Coronary artery (tissue), 2 donors: Measurements from ENCODE around the gene ZDHHC14.
"Not testable (repeated sequence)": the region's sequence is repeated elsewhere in the genome, so short reads cannot be mapped to it uniquely, and the experiment has no call there.

Experiments
- DNase-seq: peaks from one replicate; pipeline ENCODE4 v3.0.0-alpha.2; 2017; ENCODE audit warnings: low spot score
- H3K27ac ChIP-seq, 2 donors: fragments of 200-600 bp; sonication (generic); one replicate each; pipeline ENCODE4 v1.5.1; 2016 to 2019
- H3K4me3 ChIP-seq: fragments of 200-600 bp; sonication (generic); 2 replicates; pipeline ENCODE4 v1.5.1; 2016; ENCODE audit warnings: mild to moderate bottlenecking, moderate library complexity
- TF ChIP-seq, protein P1 (sequence below): fragments of 200-600 bp; sonication (generic); IDR thresholded peaks from one replicate; pipeline ENCODE4 v1.5.1; 2019; ENCODE audit warnings: antibody characterized with exemption

The ZDHHC14 gene

DNA sequence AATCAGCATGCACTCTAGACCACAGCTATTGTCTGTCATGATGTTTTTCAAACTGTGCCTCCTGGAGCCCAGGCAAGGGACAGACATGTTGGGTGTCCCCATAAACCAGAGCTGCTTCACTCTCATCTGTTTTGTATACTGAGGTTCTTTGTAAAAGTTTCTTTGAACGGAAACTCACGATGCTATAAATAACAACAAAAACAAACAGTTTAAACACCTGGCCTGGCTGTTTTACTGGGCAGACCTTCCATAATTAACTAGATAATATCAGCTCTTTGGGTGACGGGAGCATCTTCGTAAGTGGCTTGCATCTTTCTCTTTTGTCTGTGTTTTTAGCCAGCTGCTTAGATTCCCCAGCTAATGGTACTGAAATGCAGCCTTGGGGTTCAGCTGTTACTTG, 190.3 kb downstream of the ZDHHC14 start:
- TF ChIP-seq, protein P1, sequence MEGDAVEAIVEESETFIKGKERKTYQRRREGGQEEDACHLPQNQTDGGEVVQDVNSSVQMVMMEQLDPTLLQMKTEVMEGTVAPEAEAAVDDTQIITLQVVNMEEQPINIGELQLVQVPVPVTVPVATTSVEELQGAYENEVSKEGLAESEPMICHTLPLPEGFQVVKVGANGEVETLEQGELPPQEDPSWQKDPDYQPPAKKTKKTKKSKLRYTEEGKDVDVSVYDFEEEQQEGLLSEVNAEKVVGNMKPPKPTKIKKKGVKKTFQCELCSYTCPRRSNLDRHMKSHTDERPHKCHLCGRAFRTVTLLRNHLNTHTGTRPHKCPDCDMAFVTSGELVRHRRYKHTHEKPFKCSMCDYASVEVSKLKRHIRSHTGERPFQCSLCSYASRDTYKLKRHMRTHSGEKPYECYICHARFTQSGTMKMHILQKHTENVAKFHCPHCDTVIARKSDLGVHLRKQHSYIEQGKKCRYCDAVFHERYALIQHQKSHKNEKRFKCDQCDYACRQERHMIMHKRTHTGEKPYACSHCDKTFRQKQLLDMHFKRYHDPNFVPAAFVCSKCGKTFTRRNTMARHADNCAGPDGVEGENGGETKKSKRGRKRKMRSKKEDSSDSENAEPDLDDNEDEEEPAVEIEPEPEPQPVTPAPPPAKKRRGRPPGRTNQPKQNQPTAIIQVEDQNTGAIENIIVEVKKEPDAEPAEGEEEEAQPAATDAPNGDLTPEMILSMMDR = no peak
- Histone ChIP-seq H3K27ac (no peak overlapping the region), H3K4me3 (no peak overlapping the region)
- no peak for DNase-seq

DNA sequence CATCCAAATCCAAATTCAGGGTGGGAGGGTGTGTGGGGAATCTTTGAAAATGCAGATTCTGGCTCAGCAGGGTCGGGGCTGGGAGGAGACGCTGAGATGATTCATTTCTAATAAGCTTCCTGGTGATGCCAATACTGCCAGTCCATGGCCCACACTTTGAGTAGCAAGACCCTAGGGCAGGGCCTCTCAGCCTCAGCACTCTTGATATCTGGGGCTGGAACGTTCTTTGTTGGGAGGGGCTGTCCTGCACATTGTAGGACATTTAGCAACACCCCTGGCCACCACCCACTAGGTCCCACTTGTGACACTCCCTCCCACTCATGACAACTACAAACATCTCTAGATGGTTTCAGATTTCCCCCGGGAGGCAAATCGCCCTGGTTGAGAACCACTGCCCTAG, 191.0 kb downstream of the ZDHHC14 start:
- H3K27ac ChIP-seq = no peak overlapping the region
- TF ChIP-seq, protein P1 = no peak
- no peak for DNase-seq
- H3K4me3 ChIP-seq = no peak overlapping the region

DNA sequence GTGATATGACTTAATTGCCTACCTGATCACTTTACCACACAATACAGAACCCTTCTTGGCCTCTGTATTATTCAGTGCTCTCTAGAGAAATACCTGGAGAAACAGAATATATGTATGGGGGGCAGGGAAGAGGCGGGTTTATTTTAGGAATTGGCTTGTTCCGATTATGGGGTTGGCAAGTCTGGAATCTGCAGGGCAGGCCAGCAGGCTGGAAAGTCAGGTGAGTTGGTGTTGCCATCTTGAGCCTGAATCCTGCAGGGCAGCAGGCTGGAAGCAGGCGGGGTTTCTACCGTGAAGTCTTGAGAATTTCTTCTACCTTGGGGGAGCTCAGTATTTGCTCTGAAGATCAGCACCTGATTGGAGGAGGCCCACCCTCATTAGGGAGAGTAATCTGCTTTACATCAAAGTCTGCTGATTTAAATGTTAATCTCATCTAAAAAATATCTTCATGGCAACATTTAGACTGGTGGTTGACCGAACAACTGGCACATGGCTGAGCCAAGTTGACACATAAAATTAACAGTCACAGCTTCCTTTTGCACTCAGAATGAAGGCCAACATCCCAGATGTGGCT, 193.9 kb downstream of the ZDHHC14 start:
- TF ChIP-seq, protein P1 = no peak
- H3K27ac ChIP-seq = no peak overlapping the region
- H3K4me3 ChIP-seq = no peak overlapping the region
- no peak for DNase-seq

- Histone ChIP-seq H3K4me3 (no peak overlapping the region), H3K27ac (no peak overlapping the region)
- no peak for DNase-seq
- TF ChIP-seq, protein P1 = no peak
Measured at GRCh38 chr6:157575436-157576145, 194.6 kb downstream of the ZDHHC14 start.

GRCh38 chr6:157576991-157577390, 196.0 kb downstream of the ZDHHC14 start:
- not testable (repeated sequence) for DNase-seq

DNA sequence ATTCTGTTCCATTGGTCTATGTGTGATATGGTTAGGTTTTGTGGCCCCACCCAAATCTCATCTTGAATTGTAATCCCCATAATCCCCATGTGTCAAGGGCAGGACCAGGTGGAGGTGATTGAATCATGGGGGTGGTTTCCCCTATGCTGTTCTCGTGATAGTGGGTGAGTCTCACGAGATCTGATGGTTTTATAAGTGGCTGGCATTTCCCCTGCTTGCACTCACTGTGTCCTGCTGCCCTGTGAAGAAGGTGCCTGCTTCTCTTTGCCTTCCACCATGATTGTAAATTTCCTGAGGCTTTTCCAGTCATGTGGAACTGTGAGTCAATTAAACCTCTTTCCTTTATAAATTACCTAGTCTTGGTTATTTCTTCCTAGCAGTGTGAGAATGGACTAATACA, 197.5 kb downstream of the ZDHHC14 start:
- H3K4me3 ChIP-seq, DNase-seq, H3K27ac ChIP-seq: not testable (repeated sequence)

More at GRCh38 chr6:157576991-157577390, 196.0 kb downstream of the ZDHHC14 start:
- not testable (repeated sequence) for H3K4me3 ChIP-seq, H3K27ac ChIP-seq

DNA sequence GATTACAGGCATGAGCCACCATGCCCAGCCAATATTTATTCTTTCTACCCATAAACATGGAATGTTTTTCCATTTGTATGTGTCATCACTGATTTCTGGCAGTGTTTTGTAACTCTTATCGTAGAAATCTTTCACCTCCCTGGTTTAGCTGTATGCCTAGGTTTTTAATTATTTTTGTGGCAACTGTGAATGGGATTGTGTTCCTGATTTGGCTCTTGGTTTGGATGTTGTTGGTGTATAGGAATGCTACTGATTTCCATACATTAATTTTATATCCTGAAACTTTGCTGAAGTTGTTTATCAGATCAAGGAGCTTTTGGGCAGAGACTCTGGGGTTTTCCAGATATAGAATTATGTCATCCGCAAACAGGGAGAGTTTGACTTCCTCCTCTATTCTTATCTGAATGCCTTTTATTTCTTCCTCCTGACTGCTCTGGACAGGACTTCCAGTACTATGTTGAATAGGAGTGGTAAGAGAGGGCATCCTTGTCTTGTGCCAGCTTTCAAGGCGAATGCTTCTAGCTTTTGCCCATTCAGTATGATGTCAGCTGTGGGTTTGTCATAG, 198.6 kb downstream of the ZDHHC14 start:
- no peak overlapping the region for H3K27ac ChIP-seq
- TF ChIP-seq, protein P1 = no peak
- no peak for DNase-seq
- H3K4me3 ChIP-seq = no peak overlapping the region

DNA sequence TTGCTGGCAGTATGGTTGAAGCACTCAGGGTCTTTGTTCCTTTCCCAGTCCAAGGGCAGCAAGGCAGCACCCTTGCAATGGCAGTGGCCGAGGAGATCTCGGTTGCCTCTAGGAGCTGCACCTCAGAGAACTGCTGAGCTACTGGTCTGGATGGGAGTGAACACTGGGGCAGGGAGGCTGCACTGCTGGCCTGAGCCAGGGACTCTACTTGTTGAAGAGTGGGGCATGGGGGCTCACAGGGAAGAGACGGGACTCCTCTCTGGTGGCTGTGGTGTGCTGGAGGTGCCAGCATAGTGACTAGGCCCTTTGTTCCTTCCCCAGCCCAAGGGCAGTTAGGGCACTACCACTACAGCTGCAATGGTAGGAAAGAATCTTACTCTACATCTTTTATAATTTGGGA, 203.0 kb downstream of the ZDHHC14 start:
- DNase-seq = no peak
- H3K4me3 ChIP-seq = no peak overlapping the region

More for the DNA sequence above, 203.0 kb downstream of the ZDHHC14 start:
- no peak overlapping the region for H3K27ac ChIP-seq
- TF ChIP-seq, protein P1 = no peak
